Ishikawa (cell line): ENCODE data around the gene CEP112.

ENCODE experiments used
- CEBPB ChIP-seq: IDR thresholded peaks from 2 replicates; pipeline ENCODE4 v1.6.1; 2012
- CREB1 ChIP-seq: IDR thresholded peaks from 2 replicates; pipeline ENCODE4 v1.6.1; 2012; ENCODE audit warnings: low read depth
- EGR1 ChIP-seq: IDR thresholded peaks from 2 replicates; pipeline ENCODE4 v1.6.1; 2012
- EP300 ChIP-seq: IDR thresholded peaks from 2 replicates; pipeline ENCODE4 v1.6.1; 2012; ENCODE audit warnings: borderline replicate concordance
- FOXM1 ChIP-seq: IDR thresholded peaks from 2 replicates; pipeline ENCODE4 v1.6.1; 2012; ENCODE audit warnings: low read depth, borderline replicate concordance
- MAX ChIP-seq: IDR thresholded peaks from 2 replicates; pipeline ENCODE4 v1.6.1; 2012
- NFIC ChIP-seq: IDR thresholded peaks from 2 replicates; pipeline ENCODE4 v1.6.1; 2012
- RAD21 ChIP-seq: IDR thresholded peaks from 2 replicates; pipeline ENCODE4 v1.6.1; 2012; ENCODE audit warnings: low read depth
- REST ChIP-seq: IDR thresholded peaks from 2 replicates; pipeline ENCODE4 v1.6.1; 2012; ENCODE audit warnings: low read depth, mild to moderate bottlenecking
- TAF1 ChIP-seq: IDR thresholded peaks from 2 replicates; pipeline ENCODE4 v1.6.1; 2012; ENCODE audit warnings: low read depth, mild to moderate bottlenecking
- TCF12 ChIP-seq: IDR thresholded peaks from 2 replicates; pipeline ENCODE4 v1.6.1; 2012; ENCODE audit warnings: low read depth
- TEAD4 ChIP-seq: IDR thresholded peaks from 2 replicates; pipeline ENCODE4 v1.6.1; 2012
- YY1 ChIP-seq: IDR thresholded peaks from 2 replicates; pipeline ENCODE4 v1.6.1; 2012; ENCODE audit warnings: low read depth
- ZBTB7A ChIP-seq: IDR thresholded peaks from 2 replicates; pipeline ENCODE4 v1.6.1; 2012; ENCODE audit warnings: low read depth
- TF ChIP-seq, protein P1 (sequence below): IDR thresholded peaks from 2 replicates; pipeline ENCODE4 v1.6.1; 2012

Gene CEP112

GRCh38 chr17:65633988-65634387 lies 557.9 kb downstream of the CEP112 start:
- TF ChIP-seq RAD21 (no peak), NFIC (peak; percentile 18; the same call in 1 of the 2 replicates), MAX (no peak), EGR1 (no peak; the same call in 1 of the 2 replicates), REST (no peak), TEAD4 (no peak)

DNA sequence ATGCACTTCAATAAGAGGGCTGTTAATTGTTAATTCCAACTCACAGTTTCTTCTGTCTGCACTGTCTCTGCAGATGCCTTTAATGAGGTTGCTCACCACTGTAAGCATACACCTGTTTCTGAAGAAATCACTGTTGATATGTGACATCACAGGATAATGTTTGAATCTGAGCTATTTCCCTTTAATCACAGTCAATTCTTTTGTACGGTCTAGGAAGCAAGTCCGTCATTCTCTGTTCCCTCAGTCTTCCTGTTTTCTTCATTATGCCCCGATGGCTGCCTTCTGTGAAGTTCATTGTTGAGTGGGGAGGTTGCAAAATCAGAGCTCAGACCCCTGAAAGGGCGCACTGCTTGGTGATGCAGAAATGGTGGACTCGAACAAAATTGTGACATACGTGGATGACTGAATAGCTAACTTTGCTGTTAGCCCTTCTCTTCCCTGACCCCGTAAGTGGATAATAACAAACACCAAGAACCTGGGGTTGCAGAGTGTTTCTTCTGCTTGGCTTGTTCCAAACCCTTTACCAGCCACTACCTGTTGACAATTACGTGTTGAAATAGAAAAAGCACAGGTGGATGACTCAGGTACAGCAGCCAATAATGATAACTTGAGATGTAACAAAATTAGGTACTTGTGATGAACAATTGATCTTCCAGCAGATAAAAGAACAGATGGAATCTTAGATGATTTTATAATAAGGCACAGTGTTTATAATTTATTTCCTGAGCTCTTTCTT lies 558.6 kb downstream of the CEP112 start:
- TF ChIP-seq EGR1: no peak
- no peak for TF ChIP-seq RAD21
- no peak for TF ChIP-seq CREB1
- TF ChIP-seq MAX: no peak
- TF ChIP-seq FOXM1: no peak
- TF ChIP-seq CEBPB: no peak
- TF ChIP-seq TAF1: no peak
- TF ChIP-seq, protein P1, sequence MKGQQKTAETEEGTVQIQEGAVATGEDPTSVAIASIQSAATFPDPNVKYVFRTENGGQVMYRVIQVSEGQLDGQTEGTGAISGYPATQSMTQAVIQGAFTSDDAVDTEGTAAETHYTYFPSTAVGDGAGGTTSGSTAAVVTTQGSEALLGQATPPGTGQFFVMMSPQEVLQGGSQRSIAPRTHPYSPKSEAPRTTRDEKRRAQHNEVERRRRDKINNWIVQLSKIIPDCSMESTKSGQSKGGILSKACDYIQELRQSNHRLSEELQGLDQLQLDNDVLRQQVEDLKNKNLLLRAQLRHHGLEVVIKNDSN: no peak

- TF ChIP-seq YY1: no peak
- no peak for TF ChIP-seq NFIC
- no peak for TF ChIP-seq FOXM1
- TF ChIP-seq CREB1: no peak
- no peak for TF ChIP-seq TAF1
- TF ChIP-seq CEBPB: no peak
- TF ChIP-seq EP300: no peak
- no peak for TF ChIP-seq RAD21
- no peak for TF ChIP-seq ZBTB7A
- TF ChIP-seq REST: no peak
- TF ChIP-seq MAX: no peak
- TF ChIP-seq TCF12: no peak
- no peak for TF ChIP-seq TEAD4
Measured at GRCh38 chr17:65630502-65630901, 561.4 kb downstream of the CEP112 start.

GRCh38 chr17:65629234-65629690 lies 562.7 kb downstream of the CEP112 start:
- no peak for TF ChIP-seq TCF12
- no peak for TF ChIP-seq TEAD4
- TF ChIP-seq ZBTB7A: no peak
- TF ChIP-seq CEBPB: no peak
- no peak for TF ChIP-seq MAX
- TF ChIP-seq YY1: no peak
- TF ChIP-seq FOXM1: no peak
- no peak for TF ChIP-seq RAD21
- no peak for TF ChIP-seq TAF1
- no peak for TF ChIP-seq CREB1
- no peak for TF ChIP-seq NFIC
- no peak for TF ChIP-seq EGR1
- no peak for TF ChIP-seq EP300

- TF ChIP-seq EGR1 (no peak), TAF1 (no peak), MAX (no peak), CREB1 (no peak), YY1 (no peak), ZBTB7A (no peak), NFIC (no peak), RAD21 (no peak), REST (no peak), FOXM1 (no peak), TEAD4 (no peak), CEBPB (no peak), TCF12 (no peak), EP300 (no peak)
- TF ChIP-seq, protein P1: no peak
Measured at GRCh38 chr17:65628644-65629036, 563.3 kb downstream of the CEP112 start.
